ENCODE data around the gene MZT1.

DNA sequence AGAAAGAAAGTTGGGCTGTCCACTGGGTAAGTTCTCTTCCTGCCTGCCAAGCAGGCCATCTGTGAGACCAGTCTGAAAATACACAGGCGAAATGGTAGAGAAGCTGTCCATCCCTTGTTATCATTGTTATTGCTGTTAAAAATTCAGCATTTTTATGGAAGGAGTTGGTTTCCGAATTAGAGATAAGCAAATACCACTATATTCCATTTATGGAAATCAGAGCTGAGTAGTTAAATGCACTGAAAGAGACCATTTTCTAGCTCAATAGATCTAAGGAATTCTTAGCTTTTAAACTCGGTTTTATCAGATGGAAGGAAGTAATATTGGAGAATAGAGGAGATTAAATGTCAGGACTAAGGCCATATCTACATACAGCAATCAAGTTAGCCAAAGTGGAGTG is 40.7 kb downstream of the MZT1 start:
- TF ChIP-seq POLR2A (IDR thresholded peaks at IDR 0.05; ENCODE audit: low read depth, low read length): no peak
- TF ChIP-seq POLR2AphosphoS5 (IDR thresholded peaks at IDR 0.05; ENCODE audit: low read length): no peak
- TF ChIP-seq, protein P1, sequence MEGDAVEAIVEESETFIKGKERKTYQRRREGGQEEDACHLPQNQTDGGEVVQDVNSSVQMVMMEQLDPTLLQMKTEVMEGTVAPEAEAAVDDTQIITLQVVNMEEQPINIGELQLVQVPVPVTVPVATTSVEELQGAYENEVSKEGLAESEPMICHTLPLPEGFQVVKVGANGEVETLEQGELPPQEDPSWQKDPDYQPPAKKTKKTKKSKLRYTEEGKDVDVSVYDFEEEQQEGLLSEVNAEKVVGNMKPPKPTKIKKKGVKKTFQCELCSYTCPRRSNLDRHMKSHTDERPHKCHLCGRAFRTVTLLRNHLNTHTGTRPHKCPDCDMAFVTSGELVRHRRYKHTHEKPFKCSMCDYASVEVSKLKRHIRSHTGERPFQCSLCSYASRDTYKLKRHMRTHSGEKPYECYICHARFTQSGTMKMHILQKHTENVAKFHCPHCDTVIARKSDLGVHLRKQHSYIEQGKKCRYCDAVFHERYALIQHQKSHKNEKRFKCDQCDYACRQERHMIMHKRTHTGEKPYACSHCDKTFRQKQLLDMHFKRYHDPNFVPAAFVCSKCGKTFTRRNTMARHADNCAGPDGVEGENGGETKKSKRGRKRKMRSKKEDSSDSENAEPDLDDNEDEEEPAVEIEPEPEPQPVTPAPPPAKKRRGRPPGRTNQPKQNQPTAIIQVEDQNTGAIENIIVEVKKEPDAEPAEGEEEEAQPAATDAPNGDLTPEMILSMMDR (IDR thresholded peaks at IDR 0.05 in 2 of 3, conservative IDR thresholded peaks at IDR 0.05 in 1 of 3; ENCODE audit: control insufficient read depth in 2 of 3, extremely low read depth in 1 of 3, insufficient read depth in 1 of 3, low read depth in 3 of 3, low read length in 3 of 3): no peak
- TF ChIP-seq, protein P2, sequence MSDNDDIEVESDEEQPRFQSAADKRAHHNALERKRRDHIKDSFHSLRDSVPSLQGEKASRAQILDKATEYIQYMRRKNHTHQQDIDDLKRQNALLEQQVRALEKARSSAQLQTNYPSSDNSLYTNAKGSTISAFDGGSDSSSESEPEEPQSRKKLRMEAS (IDR thresholded peaks at IDR 0.05; ENCODE audit: low read depth, low read length): no peak
- TF ChIP-seq TAF1 (IDR thresholded peaks at IDR 0.05; ENCODE audit: borderline replicate concordance, low read depth, low read length): no peak
- TF ChIP-seq DPF2 (IDR thresholded peaks at IDR 0.05): no peak
- TF ChIP-seq ZNF274 (IDR thresholded peaks at IDR 0.05; ENCODE audit: insufficient read depth, insufficient read length): no peak
- TF ChIP-seq PML (IDR thresholded peaks at IDR 0.05; ENCODE audit: low read length): no peak

All from GM12878 (cell line).